ENCODE data around the gene JARID2.

GRCh38 chr6:15325540-15325955, 79.7 kb downstream of the JARID2 start:
- TF ChIP-seq CTCF (IDR thresholded peaks at IDR 0.05) (no peak), POLR2A (IDR thresholded peaks at IDR 0.05) (no peak)

Data from testis (tissue), 2 donors.